Gastroesophageal sphincter (tissue), 3 donors: ENCODE measurements around the gene PDF.

Experiments used
- CTCF ChIP-seq, 4 experiments: fragments of 200-600 bp in 2 of 4; fragments of 450-650 bp in 2 of 4; sonication (generic) in 1 of 4; IDR thresholded peaks; one replicate each; pipeline ENCODE4 v1.5.1; 2017 to 2019; ENCODE audit warnings: antibody characterized with exemption in 4 of 4, mild to moderate bottlenecking in 2 of 4, moderate library complexity in 2 of 4
- EP300 ChIP-seq: sonication (generic); formaldehyde crosslinking; IDR thresholded peaks from one replicate; pipeline ENCODE4 v1.6.1; 2017; ENCODE audit warnings: antibody characterized with exemption, mild to moderate bottlenecking

GRCh38 chr16:69339289-69340094, 9.1 kb upstream of the PDF start, which contains the start of the genes COG8 and NIP7:
- TF ChIP-seq CTCF (IDR thresholded peaks at IDR 0.05) (peak in 3 of 4 experiments; percentile 85 to 89 (median 89)), EP300 (no peak)
